Mesenchymal stem cell (in vitro differentiated cells and primary cell): ENCODE measurements around the gene GALNT7.
A peak's percentile ranks its signal among the peaks of the same experiment; 100 is the strongest.

Experiments used
- DNase-seq: peaks from one replicate; pipeline ENCODE4 v3.0.0-alpha.2; 2013
- H2AFZ ChIP-seq: one replicate; pipeline ENCODE4 v1.6.1; 2013; ENCODE audit warnings: low read depth, mild to moderate bottlenecking, control low read depth, inconsistent platforms, low read length, moderate library complexity
- H2AK5ac ChIP-seq: 2 replicates; pipeline ENCODE4 v1.6.1; 2013; ENCODE audit warnings: low read length, moderate library complexity, mild to moderate bottlenecking, inconsistent platforms; ENCODE audit not compliant: severe bottlenecking
- H2BK120ac ChIP-seq: one replicate; pipeline ENCODE4 v1.6.1; 2013; ENCODE audit warnings: low read depth, mild to moderate bottlenecking, inconsistent platforms, low read length, moderate library complexity
- H2BK12ac ChIP-seq, 2 experiments: one replicate each; pipeline ENCODE4 v1.6.1; 2013; ENCODE audit warnings: inconsistent platforms in 2 of 2, low read length in 2 of 2, mild to moderate bottlenecking in 2 of 2, moderate library complexity in 2 of 2, control low read depth in 1 of 2
- H2BK15ac ChIP-seq: one replicate; pipeline ENCODE4 v1.6.1; 2013; ENCODE audit warnings: mild to moderate bottlenecking, low read depth, inconsistent platforms; ENCODE audit not compliant: poor library complexity, severe bottlenecking
- H2BK5ac ChIP-seq: 2 replicates; pipeline ENCODE4 v1.6.1; 2013; ENCODE audit warnings: low read depth, mild to moderate bottlenecking, low read length, control low read depth, inconsistent platforms; ENCODE audit not compliant: poor library complexity, severe bottlenecking
- H3K14ac ChIP-seq, 2 experiments: one replicate each; pipeline ENCODE4 v1.6.1; 2013; ENCODE audit warnings: inconsistent platforms in 2 of 2, low read length in 2 of 2, control low read depth in 1 of 2, mild to moderate bottlenecking in 1 of 2, moderate library complexity in 1 of 2
- H3K18ac ChIP-seq, 2 experiments: one replicate each; pipeline ENCODE4 v1.6.1; 2013; ENCODE audit warnings: inconsistent platforms in 2 of 2, low read length in 2 of 2, control low read depth in 1 of 2, low read depth in 1 of 2, mild to moderate bottlenecking in 1 of 2
- H3K23ac ChIP-seq, 2 experiments: one replicate each; pipeline ENCODE4 v1.6.1; 2013; ENCODE audit warnings: inconsistent platforms in 2 of 2, low read length in 2 of 2, mild to moderate bottlenecking in 2 of 2, moderate library complexity in 2 of 2, control low read depth in 1 of 2
- H3K27ac ChIP-seq: 2 replicates; pipeline ENCODE4 v1.5.1; 2013; ENCODE audit warnings: mild to moderate bottlenecking, moderate library complexity, low read length, control low read depth, inconsistent platforms; ENCODE audit not compliant: poor library complexity, severe bottlenecking
- H3K27me3 ChIP-seq, 2 experiments: 2 replicates each; pipeline versions ENCODE4 v1.6.1 to v1.7.0; 2013; ENCODE audit warnings: low read length in 2 of 2, mild to moderate bottlenecking in 2 of 2, moderate library complexity in 2 of 2, control low read depth in 1 of 2, inconsistent platforms in 1 of 2; ENCODE audit not compliant: control insufficient read depth in 1 of 2, insufficient read depth in 1 of 2
- H3K36me3 ChIP-seq, 2 experiments: 2 replicates each; pipeline versions ENCODE4 v1.6.1 to v1.7.0; 2013; ENCODE audit warnings: low read length in 2 of 2, control low read depth in 1 of 2, inconsistent platforms in 1 of 2, low read depth in 1 of 2, mild to moderate bottlenecking in 1 of 2; ENCODE audit not compliant: insufficient read depth in 2 of 2, control insufficient read depth in 1 of 2
- H3K4ac ChIP-seq, 2 experiments: one replicate each; pipeline ENCODE4 v1.6.1; 2013; ENCODE audit warnings: inconsistent platforms in 2 of 2, low read length in 2 of 2, mild to moderate bottlenecking in 2 of 2, moderate library complexity in 2 of 2, control low read depth in 1 of 2, low read depth in 1 of 2
- H3K4me1 ChIP-seq: 2 replicates; pipeline ENCODE4 v1.6.1; 2013; ENCODE audit warnings: low read depth, low read length, control low read depth; ENCODE audit not compliant: control insufficient read depth, insufficient read depth
- H3K4me2 ChIP-seq: 2 replicates; pipeline ENCODE4 v1.6.1; 2013; ENCODE audit warnings: low read length, mild to moderate bottlenecking, inconsistent platforms; ENCODE audit not compliant: poor library complexity, severe bottlenecking
- H3K4me3 ChIP-seq, 2 experiments: 2 replicates each; pipeline versions ENCODE4 v1.5.1 to v1.7.0; 2013; ENCODE audit warnings: low read length in 2 of 2, mild to moderate bottlenecking in 2 of 2, control low read depth in 1 of 2, low read depth in 1 of 2; ENCODE audit not compliant: insufficient read depth in 1 of 2
- H3K79me1 ChIP-seq: replicated peaks from 2 replicates; pipeline ENCODE4 v1.6.1; 2013; ENCODE audit warnings: mild to moderate bottlenecking, control low read depth, low read length, inconsistent platforms; ENCODE audit not compliant: poor library complexity, severe bottlenecking
- H3K9ac ChIP-seq: 2 replicates; pipeline ENCODE4 v1.7.0; 2013; ENCODE audit warnings: mild to moderate bottlenecking, low read length, moderate library complexity
- H3K9me3 ChIP-seq: 2 replicates; pipeline ENCODE4 v1.7.0; 2013; ENCODE audit warnings: mild to moderate bottlenecking, low read length; ENCODE audit not compliant: control insufficient read depth
- H4K8ac ChIP-seq: one replicate; pipeline ENCODE4 v1.6.1; 2013; ENCODE audit warnings: inconsistent platforms, mild to moderate bottlenecking, low read length, moderate library complexity
- H4K91ac ChIP-seq: one replicate; pipeline ENCODE4 v1.6.1; 2013; ENCODE audit warnings: mild to moderate bottlenecking, low read length, inconsistent platforms
- WGBS: methylation state at CpG from one replicate; pipeline ENCODE4 v1.1.7; 2013; ENCODE audit warnings: mixed read lengths; 5-methylcytosine and 5-hydroxymethylcytosine counted together

GALNT7 gene

DNA sequence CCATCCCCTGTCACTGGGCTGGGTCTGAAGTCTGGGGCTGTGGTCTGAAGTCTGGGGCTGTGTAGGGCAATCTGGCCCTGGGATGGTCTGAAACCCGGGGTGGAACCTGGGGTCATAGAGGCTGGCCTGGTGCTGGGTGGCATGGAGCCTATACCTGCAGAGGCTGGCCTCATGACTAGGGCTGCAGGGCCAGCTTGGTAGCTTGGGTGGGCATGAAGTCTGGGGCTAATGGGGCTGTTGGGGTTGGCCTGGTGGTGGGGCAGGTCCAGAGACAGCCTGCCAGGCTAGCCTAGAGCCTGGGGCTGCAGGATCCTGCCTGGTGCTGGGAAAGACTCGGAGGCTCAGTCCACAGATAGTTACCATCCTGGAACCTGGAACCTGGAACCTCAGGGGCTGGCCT lies 37.0 kb downstream of the GALNT7 start:
- H2BK12ac ChIP-seq: no peak overlapping the region
- peaks cover 12% of the 10 kb centered on the region for H3K4me1 ChIP-seq
- H3K4me3 ChIP-seq: no peak overlapping the region
- H3K14ac ChIP-seq: no peak overlapping the region
- H3K79me1 ChIP-seq: peaks cover 14% of the 10 kb centered on the region
- no peak for DNase-seq
- H3K4me2 ChIP-seq: no peak overlapping the region
- H2BK5ac ChIP-seq: no peak overlapping the region
- no peak overlapping the region for H2AFZ ChIP-seq
- H3K9ac ChIP-seq: no peak overlapping the region
- H4K91ac ChIP-seq: no peak overlapping the region
- no peaks in the 10 kb centered on the region for H3K27me3 ChIP-seq
- peaks cover 5 to 18% of the 10 kb centered on the region in 2 experiments for H3K36me3 ChIP-seq
- no peak overlapping the region for H4K8ac ChIP-seq
- H3K4ac ChIP-seq: no peak overlapping the region
- no peak overlapping the region for H3K27ac ChIP-seq
- H2BK15ac ChIP-seq: no peak overlapping the region
- no peak overlapping the region for H3K23ac ChIP-seq
- no peak overlapping the region for H3K18ac ChIP-seq
- 94% methylated on average over 2 of the region's 2 CpGs for WGBS
- no peak overlapping the region for H2AK5ac ChIP-seq
- no peak overlapping the region for H2BK120ac ChIP-seq
- peaks cover 3% of the 10 kb centered on the region for H3K9me3 ChIP-seq

DNA sequence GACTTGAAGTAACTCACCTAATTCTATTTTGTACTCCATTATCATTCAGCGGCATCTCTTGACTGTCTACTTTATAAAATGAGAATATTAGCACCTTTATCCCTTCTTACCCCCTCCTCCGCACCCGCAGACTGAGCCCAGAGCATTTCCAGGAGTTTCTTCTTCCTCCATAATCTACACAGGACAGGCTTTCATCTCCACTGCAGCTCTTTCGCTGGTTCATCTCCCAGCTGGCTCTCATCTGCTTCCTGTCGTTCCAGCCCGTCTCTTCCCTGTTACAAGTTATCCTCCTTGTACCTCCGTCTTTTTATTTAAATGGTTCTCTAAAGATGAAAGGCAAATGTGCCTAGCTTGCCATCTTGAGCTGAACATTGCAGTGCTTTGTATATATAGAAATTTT lies 39.8 kb downstream of the GALNT7 start:
- DNase-seq: no peak
- Histone ChIP-seq H2BK12ac (no peak overlapping the region), H3K27ac (no peak overlapping the region), H3K36me3 (peaks cover 5 to 18% of the 10 kb centered on the region in 2 experiments), H3K14ac (no peak overlapping the region), H4K91ac (no peak overlapping the region), H2AFZ (no peak overlapping the region), H3K4me3 (no peak overlapping the region), H3K27me3 (no peaks in the 10 kb centered on the region), H3K23ac (no peak overlapping the region), H3K4me2 (no peak overlapping the region), H3K9ac (no peak overlapping the region), H3K9me3 (peaks cover 3% of the 10 kb centered on the region), H3K18ac (no peak overlapping the region), H2BK120ac (no peak overlapping the region), H2BK5ac (no peak overlapping the region), H2BK15ac (no peak overlapping the region), H4K8ac (no peak overlapping the region), H3K79me1 (peaks cover 14% of the 10 kb centered on the region), H3K4ac (no peak overlapping the region), H3K4me1 (peaks cover 12% of the 10 kb centered on the region), H2AK5ac (no peak overlapping the region)
- 69% methylated on average over 6 of the region's 7 CpGs for WGBS

DNA sequence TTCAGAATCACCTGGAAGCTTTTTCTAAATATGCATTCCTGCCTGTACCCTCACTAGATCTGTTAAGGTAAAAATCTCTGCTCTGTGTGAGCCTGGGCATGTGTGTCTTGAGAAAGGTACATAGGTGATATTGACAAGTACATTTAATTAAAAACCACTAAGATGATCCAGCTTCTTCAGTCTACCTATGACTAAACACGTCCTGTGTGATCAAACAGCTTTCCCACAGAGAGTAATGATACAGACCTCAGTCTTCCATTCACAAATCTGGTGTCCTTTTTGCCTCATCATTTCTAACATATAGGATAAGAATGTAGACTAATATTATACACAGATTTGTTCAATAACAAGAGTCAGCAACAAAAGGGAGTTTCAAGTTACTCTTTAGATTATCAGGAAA lies 42.6 kb downstream of the GALNT7 start:
- Histone ChIP-seq H3K9ac (no peak overlapping the region), H3K4me3 (no peak overlapping the region), H2BK15ac (no peak overlapping the region), H2BK120ac (no peak overlapping the region), H4K91ac (no peak overlapping the region), H2AK5ac (no peak overlapping the region), H2BK5ac (no peak overlapping the region), H4K8ac (no peak overlapping the region), H3K18ac (no peak overlapping the region), H3K4me1 (peaks cover 7% of the 10 kb centered on the region), H3K14ac (no peak overlapping the region), H3K4me2 (no peak overlapping the region), H2BK12ac (no peak overlapping the region), H3K9me3 (no peaks in the 10 kb centered on the region), H3K36me3 (peaks cover 0 to 9% of the 10 kb centered on the region in 2 experiments), H3K79me1 (peaks cover 3% of the 10 kb centered on the region), H3K27ac (no peak overlapping the region), H2AFZ (no peak overlapping the region), H3K23ac (no peak overlapping the region), H3K4ac (no peak overlapping the region), H3K27me3 (no peaks in the 10 kb centered on the region)
- DNase-seq: no peak
- 78% methylated on average over 1 of the region's 1 CpG for WGBS

DNA sequence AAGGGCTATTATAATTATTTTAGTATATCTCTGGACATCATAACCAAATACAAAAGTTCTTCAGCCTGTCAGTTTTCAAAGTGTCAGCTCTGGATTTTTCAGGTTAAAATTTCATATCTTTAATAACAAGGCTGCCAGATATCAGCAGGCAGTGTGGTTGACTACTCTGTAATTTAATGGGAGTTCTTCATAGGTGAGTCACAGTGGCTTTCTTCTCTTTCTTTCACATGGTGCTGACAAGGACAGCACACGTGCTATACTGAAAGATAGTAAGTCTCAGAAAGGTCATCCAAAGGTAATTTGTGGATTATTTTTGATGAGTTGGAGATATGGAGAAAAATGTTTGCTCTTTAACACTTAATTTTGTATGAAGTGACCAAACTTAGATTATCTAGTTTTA lies 43.2 kb downstream of the GALNT7 start:
- no peak overlapping the region for H3K4me3 ChIP-seq
- H3K79me1 ChIP-seq: peaks cover 2% of the 10 kb centered on the region
- no peaks in the 10 kb centered on the region for H3K27me3 ChIP-seq
- H2AFZ ChIP-seq: no peak overlapping the region
- H2AK5ac ChIP-seq: no peak overlapping the region
- H3K4me1 ChIP-seq: peaks cover 7% of the 10 kb centered on the region
- no peak overlapping the region for H3K23ac ChIP-seq
- peaks cover 0 to 9% of the 10 kb centered on the region in 2 experiments for H3K36me3 ChIP-seq
- H2BK120ac ChIP-seq: no peak overlapping the region
- WGBS: no CpG with 5 or more reads among the region's 1 CpG
- no peak overlapping the region for H3K18ac ChIP-seq
- no peak overlapping the region for H3K4ac ChIP-seq
- no peaks in the 10 kb centered on the region for H3K9me3 ChIP-seq
- DNase-seq: peak; percentile 54
- no peak overlapping the region for H2BK5ac ChIP-seq
- no peak overlapping the region for H4K8ac ChIP-seq
- no peak overlapping the region for H4K91ac ChIP-seq
- H3K27ac ChIP-seq: no peak overlapping the region
- no peak overlapping the region for H3K9ac ChIP-seq
- H2BK12ac ChIP-seq: no peak overlapping the region
- no peak overlapping the region for H3K4me2 ChIP-seq
- no peak overlapping the region for H3K14ac ChIP-seq
- H2BK15ac ChIP-seq: no peak overlapping the region
